Fibroblast of the aortic adventitia (primary cell): ENCODE results near the gene PNMA8B. TPM values are rescaled to one million over a fixed set of nuclear protein-coding genes. Genes with fewer than 3 reads are reported as not detected.
"Not testable (repeated sequence)": the region's sequence is repeated elsewhere in the genome, so short reads cannot be mapped to it uniquely, and the experiment has no call there.

Source experiments
- DNase-seq: peaks from one replicate; pipeline ENCODE4 v3.0.0-alpha.2; 2010; ENCODE audit warnings: low read depth
- H3K4me3 ChIP-seq: 2 replicates; pipeline ENCODE4 v1.5.1; 2011; ENCODE audit warnings: low read depth, mild to moderate bottlenecking, control low read depth, low read length, moderate library complexity
- total RNA-seq: library from RNA; depleted of rRNA; stranded (reverse); fragments of >200 nt; gene quantifications from 2 replicates; pipeline ENCODE4 v1.2.3, GENCODE V29; 2012; ENCODE audit warnings: low replicate concordance
- TF ChIP-seq, protein P1 (sequence below): IDR thresholded peaks from 2 replicates; pipeline ENCODE4 v1.5.1; 2011; ENCODE audit warnings: mild to moderate bottlenecking, low read length, control low read depth, inconsistent platforms; ENCODE audit not compliant: insufficient read depth

PNMA8B gene
- total RNA-seq, 1 donor: 1.6 TPM

DNA sequence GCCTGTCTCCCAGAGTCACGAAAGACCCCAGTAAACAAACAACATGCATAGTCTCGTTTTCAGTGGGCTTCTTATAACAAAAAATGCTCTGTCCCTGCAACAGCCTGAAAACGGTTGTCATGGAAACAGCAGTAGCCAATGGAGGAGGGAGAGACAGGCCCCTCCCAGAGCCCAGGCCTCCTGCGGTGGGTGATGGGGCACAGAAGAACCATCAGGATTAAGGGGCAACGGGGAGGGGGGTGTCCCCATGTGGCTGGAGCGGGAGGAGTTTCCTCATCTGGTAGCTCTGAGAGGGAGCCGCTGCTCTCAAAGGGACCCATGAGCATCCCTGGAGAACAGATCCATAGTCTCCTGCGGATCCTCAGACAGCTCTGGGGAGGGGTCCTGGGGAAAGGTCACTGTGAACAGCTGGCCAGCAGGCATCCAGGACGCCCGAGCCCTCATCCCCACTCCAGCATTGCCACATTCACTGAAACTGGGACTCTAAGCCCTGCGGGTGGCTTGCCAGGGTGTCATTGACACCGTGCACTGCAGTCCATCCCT is 37.5 kb upstream of the PNMA8B start:
- no peak for DNase-seq
- TF ChIP-seq, protein P1, sequence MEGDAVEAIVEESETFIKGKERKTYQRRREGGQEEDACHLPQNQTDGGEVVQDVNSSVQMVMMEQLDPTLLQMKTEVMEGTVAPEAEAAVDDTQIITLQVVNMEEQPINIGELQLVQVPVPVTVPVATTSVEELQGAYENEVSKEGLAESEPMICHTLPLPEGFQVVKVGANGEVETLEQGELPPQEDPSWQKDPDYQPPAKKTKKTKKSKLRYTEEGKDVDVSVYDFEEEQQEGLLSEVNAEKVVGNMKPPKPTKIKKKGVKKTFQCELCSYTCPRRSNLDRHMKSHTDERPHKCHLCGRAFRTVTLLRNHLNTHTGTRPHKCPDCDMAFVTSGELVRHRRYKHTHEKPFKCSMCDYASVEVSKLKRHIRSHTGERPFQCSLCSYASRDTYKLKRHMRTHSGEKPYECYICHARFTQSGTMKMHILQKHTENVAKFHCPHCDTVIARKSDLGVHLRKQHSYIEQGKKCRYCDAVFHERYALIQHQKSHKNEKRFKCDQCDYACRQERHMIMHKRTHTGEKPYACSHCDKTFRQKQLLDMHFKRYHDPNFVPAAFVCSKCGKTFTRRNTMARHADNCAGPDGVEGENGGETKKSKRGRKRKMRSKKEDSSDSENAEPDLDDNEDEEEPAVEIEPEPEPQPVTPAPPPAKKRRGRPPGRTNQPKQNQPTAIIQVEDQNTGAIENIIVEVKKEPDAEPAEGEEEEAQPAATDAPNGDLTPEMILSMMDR: no peak
- no peak overlapping the region for H3K4me3 ChIP-seq

- TF ChIP-seq, protein P1: no peak
- no peak overlapping the region for H3K4me3 ChIP-seq
- no peak for DNase-seq
Measured at GRCh38 chr19:46530636-46531035, 35.0 kb upstream of the PNMA8B start.

DNA sequence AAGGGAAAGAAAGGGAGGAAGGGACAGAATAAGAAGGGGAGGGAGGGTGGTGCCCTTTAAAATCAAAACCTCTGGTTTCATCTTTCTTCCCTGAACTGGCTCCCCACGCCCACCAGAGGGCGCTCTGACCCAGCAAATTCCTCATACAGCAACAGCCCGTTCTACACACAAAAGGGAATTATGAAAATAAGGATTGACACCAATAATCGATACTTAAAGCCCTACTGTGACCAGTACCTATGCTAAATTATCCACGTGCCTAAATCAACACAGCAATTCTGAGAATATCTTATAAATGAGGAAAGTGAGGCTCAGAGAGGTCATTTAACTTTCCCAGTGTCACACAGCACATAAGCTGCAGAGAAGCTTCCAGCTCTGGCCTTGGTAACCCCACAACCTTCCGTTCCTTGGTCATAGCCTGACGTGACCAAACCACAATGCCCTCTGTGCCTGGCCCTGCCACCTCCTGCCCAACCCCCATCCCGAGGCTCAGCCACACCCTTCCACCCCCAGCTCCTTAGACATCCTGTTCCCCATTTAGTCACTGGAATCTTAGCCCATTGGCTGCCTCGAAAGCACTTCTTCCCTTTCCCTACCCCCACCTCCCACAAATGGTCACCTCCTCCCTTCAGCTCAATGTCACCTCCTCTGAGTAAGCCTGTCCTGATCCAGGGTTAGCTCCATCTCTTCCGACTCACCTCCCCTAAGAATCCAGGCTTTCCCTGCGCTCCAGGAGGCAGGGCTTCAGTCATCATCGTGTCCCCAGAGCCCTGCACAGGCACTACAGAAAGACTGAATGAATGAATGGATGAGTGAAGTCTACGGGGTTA is 34.2 kb upstream of the PNMA8B start:
- no peak overlapping the region for H3K4me3 ChIP-seq

GRCh38 chr19:46528601-46529590 is 33.2 kb upstream of the PNMA8B start:
- TF ChIP-seq, protein P1: no peak
- no peak for DNase-seq
- no peak overlapping the region for H3K4me3 ChIP-seq

More for the DNA sequence above, 34.2 kb upstream of the PNMA8B start:
- TF ChIP-seq, protein P1: peak; percentile 89
- DNase-seq: peak; percentile 75

GRCh38 chr19:46526801-46527200 is 31.1 kb upstream of the PNMA8B start:
- not testable (repeated sequence) for H3K4me3 ChIP-seq, DNase-seq

- TF ChIP-seq, protein P1: no peak
- no peak for DNase-seq
- H3K4me3 ChIP-seq: no peak overlapping the region
Measured at GRCh38 chr19:46524308-46524707, 28.6 kb upstream of the PNMA8B start.

GRCh38 chr19:46522988-46523387 is 27.3 kb upstream of the PNMA8B start:
- not testable (repeated sequence) for H3K4me3 ChIP-seq, DNase-seq
